ENCODE results near the gene ALDH1A1.

Gene ALDH1A1

DNA sequence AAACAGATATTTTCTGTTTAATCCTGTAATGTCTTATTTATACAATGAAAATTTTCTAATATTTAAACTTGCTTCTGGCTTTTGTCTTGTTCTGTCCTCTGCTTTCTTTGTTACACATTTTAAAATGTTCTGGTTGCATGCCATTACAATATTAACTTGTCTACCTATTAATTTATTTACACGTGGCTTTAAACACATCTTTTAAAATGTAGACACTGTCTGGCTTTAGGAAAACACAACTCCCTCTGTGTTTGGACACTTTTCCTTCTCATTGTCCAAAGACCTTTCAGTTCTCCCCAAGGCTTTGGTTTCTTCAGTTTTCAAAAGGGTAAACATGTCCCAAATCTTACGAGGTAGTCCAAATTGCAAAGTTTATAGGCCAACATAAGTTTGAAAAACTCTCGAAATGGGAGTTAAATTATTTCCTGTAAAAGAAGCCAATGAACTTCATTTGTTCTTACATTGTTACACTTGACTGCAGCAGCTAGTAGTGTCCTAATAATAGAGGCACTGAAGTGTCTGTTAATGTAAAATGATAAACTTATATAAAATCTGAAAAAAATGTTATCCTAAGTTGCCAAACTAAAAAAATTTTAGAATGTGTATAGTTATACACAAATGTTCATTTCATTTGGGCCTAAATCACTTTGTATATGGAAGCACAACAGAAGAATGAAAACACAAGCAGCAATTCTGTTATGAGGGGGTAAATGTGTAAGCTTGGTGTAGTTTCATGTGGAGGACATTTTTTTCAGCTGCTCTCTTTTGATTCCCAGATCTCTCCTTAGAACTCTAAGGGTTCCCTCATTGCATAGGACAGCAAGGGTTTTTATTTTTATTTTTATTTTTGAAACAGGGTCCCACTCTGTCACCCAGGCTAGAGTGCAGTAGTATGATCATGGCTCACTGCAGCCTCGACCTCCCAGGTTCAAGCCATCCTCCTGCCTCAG, 53.8 kb downstream of the ALDH1A1 start:
- in situ Hi-C loops (cut with HindIII; ENCODE audit: low sequenced_read_pairs): loop anchor here (25.0 kb wide), 1 partner anchor 288 kb away; no protein-coding TSS in a partner anchor

DNA sequence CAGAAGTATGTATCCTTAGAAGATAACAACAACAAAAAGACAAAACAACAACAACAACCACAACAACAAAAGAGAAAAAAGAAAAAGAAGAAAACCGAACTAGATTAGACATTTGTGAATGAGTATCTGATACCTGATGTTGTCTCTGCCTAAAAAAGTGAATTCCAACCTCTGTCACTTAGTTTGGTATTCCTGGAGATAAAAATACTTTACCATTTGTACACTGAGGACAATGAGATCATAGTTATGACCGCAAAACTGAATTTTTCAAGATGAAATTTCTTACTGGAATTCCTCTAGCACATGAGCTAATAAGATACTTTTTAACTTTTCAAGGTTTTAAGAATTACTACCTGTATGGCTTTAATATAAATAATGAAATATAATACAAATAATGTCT, 54.5 kb downstream of the ALDH1A1 start:
- in situ Hi-C loops (cut with HindIII; ENCODE audit: low sequenced_read_pairs): loop anchor here (25.0 kb wide), 1 partner anchor 289 kb away; no protein-coding TSS in a partner anchor

DNA sequence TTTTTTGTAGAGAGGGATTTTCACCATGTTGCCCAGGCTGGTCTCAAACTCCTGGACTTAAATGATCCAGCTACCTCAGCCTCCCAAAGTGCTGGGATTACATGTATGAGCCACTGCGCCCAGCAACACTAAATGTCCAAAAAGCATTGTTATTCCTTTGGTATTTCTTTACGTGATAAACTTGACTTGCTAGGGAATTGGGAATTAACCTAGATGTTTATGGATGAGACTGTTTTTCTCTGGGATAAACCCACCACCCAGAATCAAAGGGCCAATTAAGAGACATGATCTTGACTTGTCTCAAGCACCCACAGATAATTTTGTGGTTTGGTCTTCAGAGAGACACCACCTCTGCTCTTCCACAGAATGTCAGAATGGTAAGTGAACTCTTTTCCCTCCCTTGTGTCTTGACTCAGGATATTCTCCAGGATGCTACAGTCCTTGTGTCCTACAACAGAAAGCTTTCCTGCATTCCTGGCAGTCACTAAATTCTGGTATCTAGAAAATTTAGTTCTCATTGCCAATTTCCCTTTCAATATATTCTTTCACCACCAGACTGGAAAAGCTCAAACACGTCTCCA, 55.7 kb downstream of the ALDH1A1 start:
- in situ Hi-C loops (cut with HindIII; ENCODE audit: low sequenced_read_pairs): loop anchor here (25.0 kb wide), 1 partner anchor 290 kb away; no protein-coding TSS in a partner anchor

DNA sequence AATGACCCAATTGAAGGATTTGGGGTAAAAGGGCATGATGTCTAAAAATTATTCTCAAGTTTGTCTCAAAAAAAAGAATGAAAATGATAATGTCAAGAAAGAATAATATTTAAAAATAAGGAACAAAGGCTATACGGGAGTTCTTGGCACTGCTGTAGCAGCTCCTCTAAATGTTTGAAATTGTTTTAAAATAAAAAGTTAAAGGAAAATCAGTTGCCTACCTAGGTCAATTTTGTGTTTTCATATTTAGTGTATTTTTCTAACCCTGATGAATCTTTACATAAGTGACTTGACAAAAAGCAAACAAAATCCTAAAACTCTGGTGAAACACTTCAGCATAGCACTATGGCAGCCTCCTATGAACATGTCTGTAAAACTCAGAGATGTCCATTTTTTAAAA, 56.4 kb downstream of the ALDH1A1 start:
- in situ Hi-C loops (cut with HindIII; ENCODE audit: low sequenced_read_pairs): loop anchor here (25.0 kb wide), 1 partner anchor 291 kb away; no protein-coding TSS in a partner anchor

- in situ Hi-C loops (cut with HindIII; ENCODE audit: low sequenced_read_pairs): loop anchor here (25.0 kb wide), 1 partner anchor 292 kb away; no protein-coding TSS in a partner anchor
Observed at GRCh38 chr9:72895122-72895521, 57.7 kb downstream of the ALDH1A1 start.

- in situ Hi-C loops (cut with HindIII; ENCODE audit: low sequenced_read_pairs): loop anchor here (25.0 kb wide), 1 partner anchor 293 kb away; no protein-coding TSS in a partner anchor
Observed at GRCh38 chr9:72894342-72894741, 58.5 kb downstream of the ALDH1A1 start.

DNA sequence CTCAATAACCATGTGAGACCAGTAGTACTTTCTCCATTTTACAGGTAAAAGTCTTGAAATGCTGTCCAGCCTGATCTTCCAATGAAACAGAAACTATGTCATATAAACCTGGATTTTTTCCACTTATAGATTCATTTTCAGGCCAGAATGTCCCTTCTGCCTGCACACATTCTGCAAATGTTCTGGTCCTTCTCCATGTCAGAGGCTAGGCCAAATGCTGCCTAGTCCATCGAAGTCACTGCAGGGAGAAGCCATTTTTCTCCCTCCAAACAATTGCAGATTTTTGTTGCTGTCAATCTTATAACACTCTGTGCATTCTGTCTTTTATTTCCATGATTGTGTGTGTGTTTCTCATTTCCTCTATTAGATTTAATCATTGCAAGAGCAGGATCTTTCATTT, 59.4 kb downstream of the ALDH1A1 start:
- in situ Hi-C loops (cut with HindIII; ENCODE audit: low sequenced_read_pairs): loop anchor here (25.0 kb wide), 1 partner anchor 294 kb away; no protein-coding TSS in a partner anchor

DNA sequence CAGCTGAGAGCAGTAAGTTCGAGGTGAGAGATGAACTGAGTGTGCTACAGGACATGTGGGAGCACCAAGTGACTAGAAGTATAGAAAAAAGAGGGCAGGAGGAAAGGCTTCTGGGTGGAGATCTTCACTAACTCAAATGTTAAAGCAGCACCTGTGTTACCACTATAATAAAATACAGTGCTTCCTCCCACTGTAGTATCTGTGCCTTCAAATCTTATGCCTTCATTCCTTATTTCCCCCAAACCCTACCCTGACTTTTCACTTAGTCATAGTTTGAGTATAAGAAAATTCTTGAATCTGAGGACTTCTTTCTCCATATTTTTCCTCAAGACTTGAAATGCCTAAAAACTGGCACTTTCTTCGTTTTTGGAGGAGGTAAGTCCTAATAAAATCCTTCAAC, 61.8 kb downstream of the ALDH1A1 start:
- in situ Hi-C loops (cut with HindIII; ENCODE audit: low sequenced_read_pairs): loop anchor here (25.0 kb wide), 1 partner anchor 296 kb away; no protein-coding TSS in a partner anchor

- in situ Hi-C loops (cut with HindIII; ENCODE audit: low sequenced_read_pairs): loop anchor here (25.0 kb wide), 1 partner anchor 298 kb away; no protein-coding TSS in a partner anchor
Observed at GRCh38 chr9:72888943-72889342, 63.9 kb downstream of the ALDH1A1 start.

GRCh38 chr9:72888067-72888466, 64.8 kb downstream of the ALDH1A1 start:
- in situ Hi-C loops (cut with HindIII; ENCODE audit: low sequenced_read_pairs): loop anchor here (25.0 kb wide), 1 partner anchor 299 kb away; no protein-coding TSS in a partner anchor

GRCh38 chr9:72886386-72886785, 66.5 kb downstream of the ALDH1A1 start:
- in situ Hi-C loops (cut with HindIII; ENCODE audit: low sequenced_read_pairs): loop anchor here (25.0 kb wide), 1 partner anchor 301 kb away; no protein-coding TSS in a partner anchor

GRCh38 chr9:72884508-72884907, 68.3 kb downstream of the ALDH1A1 start:
- in situ Hi-C loops (cut with HindIII; ENCODE audit: low sequenced_read_pairs): loop anchor here (25.0 kb wide), 1 partner anchor 303 kb away; no protein-coding TSS in a partner anchor

- in situ Hi-C loops (cut with HindIII; ENCODE audit: low sequenced_read_pairs): loop anchor here (25.0 kb wide), 1 partner anchor 303 kb away; no protein-coding TSS in a partner anchor
Observed at GRCh38 chr9:72883875-72884274, 69.0 kb downstream of the ALDH1A1 start.

DNA sequence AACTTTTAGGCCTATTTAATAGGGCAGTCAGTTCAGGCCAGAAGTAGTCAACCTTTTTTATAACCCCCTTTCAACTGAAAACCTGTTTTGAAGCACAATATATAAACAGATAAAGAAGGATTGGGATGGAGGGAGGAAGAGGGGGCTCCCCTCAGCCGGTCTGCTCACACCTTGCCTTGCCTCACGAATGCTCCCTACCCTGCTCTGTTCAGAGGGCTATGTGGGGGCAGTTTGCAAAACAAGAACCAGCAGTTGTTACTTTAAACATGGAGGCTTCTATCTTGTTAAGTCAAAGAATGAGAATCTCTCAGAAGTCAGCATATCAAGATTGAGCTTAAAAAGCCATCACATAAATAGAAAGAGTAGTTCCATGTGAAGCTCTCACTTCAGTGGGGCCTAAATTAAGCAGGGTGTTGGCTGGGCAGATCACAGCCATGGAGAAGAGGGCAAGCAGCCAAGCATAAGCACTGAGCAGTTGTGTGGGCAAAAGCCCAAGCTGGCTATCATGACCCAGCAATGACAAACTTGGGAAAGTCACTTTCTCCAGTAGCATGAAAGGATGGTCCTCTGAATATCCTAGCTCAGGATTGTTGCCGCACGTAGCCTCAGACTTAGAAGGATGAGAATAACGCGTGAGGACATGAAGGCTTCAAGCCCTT, 70.6 kb downstream of the ALDH1A1 start:
- in situ Hi-C loops (cut with HindIII; ENCODE audit: low sequenced_read_pairs): loop anchor here (25.0 kb wide), 1 partner anchor 305 kb away; no protein-coding TSS in a partner anchor

DNA sequence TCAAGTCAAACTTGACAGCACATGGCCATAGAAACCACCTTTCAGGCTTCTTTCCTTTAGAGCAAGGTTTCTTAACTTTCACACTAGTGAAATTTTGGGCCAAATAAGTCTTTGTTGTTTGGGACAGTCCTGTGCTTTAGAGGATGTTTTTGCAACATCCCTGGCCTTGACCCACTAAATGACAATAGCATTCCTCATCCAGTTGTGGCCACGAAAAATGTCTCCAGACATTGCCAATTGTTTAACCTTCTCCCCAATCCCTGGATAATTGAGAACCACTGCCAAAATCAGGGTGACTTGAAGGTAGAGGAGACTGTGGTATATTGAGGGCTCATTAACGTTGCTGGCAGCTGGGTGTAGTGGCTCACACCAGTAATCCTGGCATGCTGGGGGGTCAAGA, 72.0 kb downstream of the ALDH1A1 start:
- in situ Hi-C loops (cut with HindIII; ENCODE audit: low sequenced_read_pairs): loop anchor here (25.0 kb wide), 1 partner anchor 306 kb away; no protein-coding TSS in a partner anchor

DNA sequence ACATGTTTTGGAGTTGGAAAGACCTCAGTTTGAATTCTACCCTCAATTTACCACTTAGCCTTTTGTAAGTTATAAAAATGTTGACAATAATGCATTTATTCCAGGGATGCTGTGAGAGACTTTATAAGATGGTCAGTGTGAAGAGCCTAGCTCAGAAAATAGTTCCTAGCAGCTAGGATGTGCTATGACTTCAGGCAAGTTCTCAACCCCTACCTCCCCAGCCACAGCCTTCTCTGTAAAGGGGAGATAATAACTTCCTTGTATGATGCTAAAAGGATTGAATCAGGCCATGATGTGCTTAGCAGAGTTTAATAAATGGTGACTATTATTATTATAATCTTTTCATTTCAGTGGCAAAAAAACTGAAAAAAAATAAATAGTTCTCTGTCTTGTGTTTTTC, 77.6 kb downstream of the ALDH1A1 start:
- in situ Hi-C loops (cut with HindIII; ENCODE audit: low sequenced_read_pairs): loop anchor here (25.0 kb wide), 1 partner anchor 312 kb away; no protein-coding TSS in a partner anchor

GRCh38 chr9:72874344-72874743, 78.5 kb downstream of the ALDH1A1 start:
- in situ Hi-C loops (cut with HindIII; ENCODE audit: low sequenced_read_pairs): no loop called here

DNA sequence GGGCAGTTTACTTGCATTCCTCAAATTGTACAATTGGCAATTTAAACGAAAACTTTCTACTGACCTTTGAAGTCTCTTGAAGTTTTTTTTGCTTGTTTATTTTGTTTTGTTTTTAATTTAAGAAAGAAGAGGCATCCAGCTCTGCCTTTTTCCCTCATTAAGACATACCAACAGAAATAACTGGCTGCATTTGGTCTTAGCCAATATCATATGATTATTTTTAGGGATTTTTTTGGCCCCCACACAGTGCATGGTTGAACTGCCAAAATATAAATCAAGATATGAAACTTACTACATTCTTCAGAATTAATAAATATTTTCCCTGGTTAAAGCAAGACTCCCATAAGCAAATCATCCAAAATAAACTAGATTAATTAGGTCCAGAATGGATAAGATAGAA, 79.4 kb downstream of the ALDH1A1 start:
- in situ Hi-C loops (cut with HindIII; ENCODE audit: low sequenced_read_pairs): no loop called here

GRCh38 chr9:72872718-72873117, 80.1 kb downstream of the ALDH1A1 start:
- in situ Hi-C loops (cut with HindIII; ENCODE audit: low sequenced_read_pairs): no loop called here

- in situ Hi-C loops (cut with HindIII; ENCODE audit: low sequenced_read_pairs): no loop called here
Observed at GRCh38 chr9:72871685-72872084, 81.2 kb downstream of the ALDH1A1 start.

Measured in DLD1 (cell line).